ENCODE results near the gene ARL2. TPM values are rescaled to one million over a fixed set of nuclear protein-coding genes. Genes with fewer than 3 reads are reported as not detected.
"Not testable (repeated sequence)": the region's sequence is repeated elsewhere in the genome, so short reads cannot be mapped to it uniquely, and the experiment has no call there.

The ARL2 gene
- total RNA-seq, 1 experiment from 2014 or later = 203 TPM

GRCh38 chr11:64976651-64977050 lies 37.3 kb upstream of the ARL2 start:
- Histone ChIP-seq H3K79me1 (ENCODE audit: insufficient read depth, low read depth, low read length, poor library complexity, severe bottlenecking) (no peaks in the 10 kb centered on the region), H4K8ac (replicated peaks; ENCODE audit: insufficient read length, low read depth, low read length) (no peak overlapping the region), H3K4ac (ENCODE audit: low read depth, low read length) (no peak overlapping the region), H3K23me2 (ENCODE audit: insufficient read length, low read depth, low read length, poor library complexity, severe bottlenecking) (no peaks in the 10 kb centered on the region), H3K9ac (ENCODE audit: extremely low read depth, insufficient read length, low read length) (no peak overlapping the region), H2BK15ac (ENCODE audit: low read depth, low read length) (no peak overlapping the region), H2BK5ac (ENCODE audit: insufficient read length, low read length) (no peak overlapping the region), H3T11ph (ENCODE audit: low read length) (no peak overlapping the region), H2AK5ac (ENCODE audit: insufficient read length, low read length) (no peak overlapping the region), H3K56ac (ENCODE audit: insufficient read length, low read depth, low read length) (no peak overlapping the region), H3K14ac (ENCODE audit: insufficient read depth, low read length) (no peak overlapping the region), H3K9me3 (ENCODE audit: control insufficient read depth, low read depth, low read length) (no peaks in the 10 kb centered on the region), H4K91ac (ENCODE audit: insufficient read length, low read depth, low read length) (no peak overlapping the region), H2BK12ac (ENCODE audit: insufficient read length, low read depth, low read length) (no peak overlapping the region), H3K4me2 (ENCODE audit: insufficient read depth, insufficient read length, low read length) (no peak overlapping the region), H3K23ac (ENCODE audit: insufficient read length, low read depth, low read length) (no peak overlapping the region), H2AFZ (ENCODE audit: low read length) (no peak overlapping the region), H4K5ac (ENCODE audit: insufficient read length, low read depth, low read length) (no peak overlapping the region), H4K20me1 (ENCODE audit: control insufficient read depth, insufficient read depth, insufficient read length) (no peaks in the 10 kb centered on the region), H2BK20ac (ENCODE audit: low read depth, low read length, poor library complexity, severe bottlenecking) (no peak overlapping the region), H3K27ac (ENCODE audit: insufficient read length, low read depth, low read length) (no peak overlapping the region), H3K27me3 (ENCODE audit: insufficient read depth, low read length) (no peaks in the 10 kb centered on the region), H2BK120ac (ENCODE audit: low read depth, low read length, poor library complexity, severe bottlenecking) (no peak overlapping the region), H3K4me1 (ENCODE audit: insufficient read depth, low read length) (no peaks in the 10 kb centered on the region), H3K79me2 (ENCODE audit: insufficient read depth, low read length) (no peaks in the 10 kb centered on the region), H3K18ac (ENCODE audit: insufficient read length, low read depth, low read length) (no peak overlapping the region)
- Mint-ChIP-seq H3K36me3 (ENCODE audit: insufficient read depth in 1 of 3, low read depth in 3 of 3) (no peaks in the 10 kb centered on the region), H3K27me3 (ENCODE audit: low read depth) (peaks cover 8% of the 10 kb centered on the region), H3K4me3 (no peak overlapping the region), H3K4me1 (peaks cover 0 to 5% of the 10 kb centered on the region in 2 experiments; a peak in 1 of 4 replicates), H3K27ac (no peak overlapping the region; a peak in 1 of 7 replicates), H3K9me3 (no peaks in the 10 kb centered on the region)
- no peak for DNase-seq
- TF ChIP-seq CTCF (conservative IDR thresholded peaks at IDR 0.05) = no peak
- WGBS (ENCODE audit: extremely low coverage, insufficient read length, low lambda C conversion rate) = no CpG with 5 or more reads among the region's 2 CpGs

- not testable (repeated sequence) for H3K36me3 Mint-ChIP-seq (ENCODE audit: insufficient read depth in 1 of 3, low read depth in 3 of 3); H3K4me1 Mint-ChIP-seq; H3K23ac ChIP-seq (ENCODE audit: insufficient read length, low read depth, low read length); H2BK20ac ChIP-seq (ENCODE audit: low read depth, low read length, poor library complexity, severe bottlenecking); H4K8ac ChIP-seq (replicated peaks; ENCODE audit: insufficient read length, low read depth, low read length); H3K79me2 ChIP-seq (ENCODE audit: insufficient read depth, low read length); H3T11ph ChIP-seq (ENCODE audit: low read length); H3K9me3 ChIP-seq (ENCODE audit: control insufficient read depth, low read depth, low read length); H3K9me3 Mint-ChIP-seq; H4K20me1 ChIP-seq (ENCODE audit: control insufficient read depth, insufficient read depth, insufficient read length); H3K79me1 ChIP-seq (ENCODE audit: insufficient read depth, low read depth, low read length, poor library complexity, severe bottlenecking); H3K9ac ChIP-seq (ENCODE audit: extremely low read depth, insufficient read length, low read length); H2BK12ac ChIP-seq (ENCODE audit: insufficient read length, low read depth, low read length); H3K27ac ChIP-seq (ENCODE audit: insufficient read length, low read depth, low read length); H3K18ac ChIP-seq (ENCODE audit: insufficient read length, low read depth, low read length); H3K4me3 Mint-ChIP-seq; H4K91ac ChIP-seq (ENCODE audit: insufficient read length, low read depth, low read length); H3K56ac ChIP-seq (ENCODE audit: insufficient read length, low read depth, low read length); H3K27ac Mint-ChIP-seq; H4K5ac ChIP-seq (ENCODE audit: insufficient read length, low read depth, low read length); H2AK5ac ChIP-seq (ENCODE audit: insufficient read length, low read length); H3K27me3 ChIP-seq (ENCODE audit: insufficient read depth, low read length); H3K4me2 ChIP-seq (ENCODE audit: insufficient read depth, insufficient read length, low read length); H2BK15ac ChIP-seq (ENCODE audit: low read depth, low read length); H3K14ac ChIP-seq (ENCODE audit: insufficient read depth, low read length); H2AFZ ChIP-seq (ENCODE audit: low read length); H3K23me2 ChIP-seq (ENCODE audit: insufficient read length, low read depth, low read length, poor library complexity, severe bottlenecking); H3K4ac ChIP-seq (ENCODE audit: low read depth, low read length); H3K27me3 Mint-ChIP-seq (ENCODE audit: low read depth); H2BK5ac ChIP-seq (ENCODE audit: insufficient read length, low read length); H2BK120ac ChIP-seq (ENCODE audit: low read depth, low read length, poor library complexity, severe bottlenecking); H3K4me1 ChIP-seq (ENCODE audit: insufficient read depth, low read length); DNase-seq
- WGBS (ENCODE audit: extremely low coverage, insufficient read length, low lambda C conversion rate) = no CpG with 5 or more reads among the region's 5 CpGs
These were observed 30.6 kb upstream of the ARL2 start for GRCh38 chr11:64983339-64983738.
